ENCODE measurements around the gene ADAM11.
"Not testable (repeated sequence)": the region's sequence is repeated elsewhere in the genome, so short reads cannot be mapped to it uniquely, and the experiment has no call there.

The ADAM11 gene

GRCh38 chr17:44794851-44795413 is 36.1 kb downstream of the ADAM11 start:
- no peak for DNase-seq (ENCODE audit: low read depth in 1 of 2, low spot score in 1 of 2)

GRCh38 chr17:44795421-44795820 is 36.6 kb downstream of the ADAM11 start:
- no peak for DNase-seq (ENCODE audit: low read depth in 1 of 2, low spot score in 1 of 2)

GRCh38 chr17:44795928-44796327 is 37.1 kb downstream of the ADAM11 start:
- DNase-seq (ENCODE audit: low read depth in 1 of 2, low spot score in 1 of 2), result no peak

- DNase-seq (ENCODE audit: low read depth in 1 of 2, low spot score in 1 of 2), result no peak
These were observed 37.9 kb downstream of the ADAM11 start for GRCh38 chr17:44796731-44797130.

- no peak for DNase-seq (ENCODE audit: low read depth in 1 of 2, low spot score in 1 of 2)
These were observed 39.0 kb downstream of the ADAM11 start for GRCh38 chr17:44797802-44798201.

- DNase-seq (ENCODE audit: low read depth in 1 of 2, low spot score in 1 of 2), result no peak
These were observed 39.6 kb downstream of the ADAM11 start for GRCh38 chr17:44798356-44798755.

- no peak for DNase-seq (ENCODE audit: low read depth in 1 of 2, low spot score in 1 of 2)
These were observed 43.1 kb downstream of the ADAM11 start for GRCh38 chr17:44801880-44802279.

- DNase-seq (ENCODE audit: low read depth in 1 of 2, low spot score in 1 of 2), result no peak
These were observed 45.7 kb downstream of the ADAM11 start for GRCh38 chr17:44804302-44805089.

- no peak for DNase-seq (ENCODE audit: low read depth in 1 of 2, low spot score in 1 of 2)
These were observed 48.5 kb downstream of the ADAM11 start for GRCh38 chr17:44807093-44807816.

GRCh38 chr17:44807817-44808155 is 49.0 kb downstream of the ADAM11 start:
- no peak for DNase-seq (ENCODE audit: low read depth in 1 of 2, low spot score in 1 of 2)

GRCh38 chr17:44808156-44808555 is 49.4 kb downstream of the ADAM11 start:
- DNase-seq (ENCODE audit: low read depth in 1 of 2, low spot score in 1 of 2), result no peak

- DNase-seq (ENCODE audit: low read depth in 1 of 2, low spot score in 1 of 2), result not testable (repeated sequence)
These were observed 50.0 kb downstream of the ADAM11 start for GRCh38 chr17:44808656-44809388.

GRCh38 chr17:44812263-44812662 is 53.5 kb downstream of the ADAM11 start:
- DNase-seq (ENCODE audit: low read depth in 1 of 2, low spot score in 1 of 2), result no peak

GRCh38 chr17:44818508-44818907 is 59.7 kb downstream of the ADAM11 start:
- not testable (repeated sequence) for DNase-seq (ENCODE audit: low read depth in 1 of 2, low spot score in 1 of 2)

- no peak for DNase-seq (ENCODE audit: low read depth in 1 of 2, low spot score in 1 of 2)
These were observed 61.9 kb downstream of the ADAM11 start for GRCh38 chr17:44820631-44821212.

GRCh38 chr17:44825236-44825635 is 66.4 kb downstream of the ADAM11 start:
- DNase-seq (ENCODE audit: low read depth in 1 of 2, low spot score in 1 of 2), result not testable (repeated sequence)

- DNase-seq (ENCODE audit: low read depth in 1 of 2, low spot score in 1 of 2), result no peak
These were observed 67.5 kb downstream of the ADAM11 start for GRCh38 chr17:44826123-44826790.

- no peak for DNase-seq (ENCODE audit: low read depth in 1 of 2, low spot score in 1 of 2)
These were observed 69.1 kb downstream of the ADAM11 start for GRCh38 chr17:44827863-44828262.

- DNase-seq (ENCODE audit: low read depth in 1 of 2, low spot score in 1 of 2), result no peak
These were observed 70.2 kb downstream of the ADAM11 start for GRCh38 chr17:44828919-44829522.
